Frontal cortex (tissue), 4 donors: Measurements from ENCODE around the gene MIP. TPM values are rescaled to one million over a fixed set of nuclear protein-coding genes. Genes with fewer than 3 reads are reported as not detected.
A peak's percentile ranks its signal among the peaks of the same experiment; 100 is the strongest.
"Not testable (repeated sequence)": the region's sequence is repeated elsewhere in the genome, so short reads cannot be mapped to it uniquely, and the experiment has no call there.

ENCODE experiments used
- DNase-seq, 2 donors: peaks; one replicate each; pipeline ENCODE4 v3.0.0; 2012; ENCODE audit warnings: low spot score in 2 of 2
- FAIRE-seq: peaks from 2 replicates; lab custom pipeline; 2012; peaks lifted over from hg19 to GRCh38; lab: Jason Lieb, UNC
- total RNA-seq: library from RNA; depleted of rRNA; stranded (reverse); fragments of >200 nt; gene quantifications from one replicate; pipeline ENCODE4 v1.2.3, GENCODE V29; 2014
- donor health status: control.
- donor health status: control.
- donor health status: control.

MIP gene
- total RNA-seq = 0.41 TPM

- no peak for DNase-seq
- FAIRE-seq = no peak
These were observed at the start of gene MIP for GRCh38 chr12:56454557-56454956. TSS of gene MIP (minus strand) at chr12:56454657. CDS start at chr12:56454613, 44 bp downstream.

- not testable (repeated sequence) for DNase-seq, FAIRE-seq
These were observed 45.4 kb upstream of the MIP start for GRCh38 chr12:56499879-56500278.

- not testable (repeated sequence) for FAIRE-seq, DNase-seq
These were observed 45.0 kb upstream of the MIP start for GRCh38 chr12:56499452-56499851.

- DNase-seq, FAIRE-seq: not testable (repeated sequence)
These were observed 43.9 kb upstream of the MIP start for GRCh38 chr12:56498126-56498902.

GRCh38 chr12:56496704-56497103 is 42.2 kb upstream of the MIP start:
- not testable (repeated sequence) for FAIRE-seq, DNase-seq

- not testable (repeated sequence) for DNase-seq, FAIRE-seq
These were observed 40.0 kb upstream of the MIP start for GRCh38 chr12:56494481-56494880.

GRCh38 chr12:56494106-56494415 is 39.6 kb upstream of the MIP start:
- not testable (repeated sequence) for DNase-seq, FAIRE-seq

- FAIRE-seq, DNase-seq: not testable (repeated sequence)
These were observed 39.1 kb upstream of the MIP start for GRCh38 chr12:56493409-56494105.

- no peak for FAIRE-seq
- no peak for DNase-seq
These were observed 35.9 kb upstream of the MIP start for GRCh38 chr12:56490360-56490759.

- FAIRE-seq (no peak), DNase-seq (peak; percentile 81 to 90)
These were observed 33.8 kb upstream of the MIP start, which contains the start of gene GLS2 for GRCh38 chr12:56488041-56488955. TSS of gene GLS2 (minus strand) at chr12:56488161. CDS start at chr12:56488118, 43 bp downstream.

GRCh38 chr12:56487448-56488040 is 33.1 kb upstream of the MIP start:
- FAIRE-seq (no peak), DNase-seq (peak in 1 of 2 donors; percentile 29)

GRCh38 chr12:56486694-56487093 is 32.2 kb upstream of the MIP start:
- FAIRE-seq (no peak), DNase-seq (no peak)

GRCh38 chr12:56484566-56484965 is 30.1 kb upstream of the MIP start:
- FAIRE-seq (no peak), DNase-seq (no peak)

GRCh38 chr12:56479625-56480024 is 25.2 kb upstream of the MIP start:
- FAIRE-seq = no peak
- no peak for DNase-seq

GRCh38 chr12:56477521-56478225 is 23.2 kb upstream of the MIP start:
- no peak for FAIRE-seq
- no peak for DNase-seq

- DNase-seq (no peak), FAIRE-seq (no peak)
These were observed 22.5 kb upstream of the MIP start for GRCh38 chr12:56476972-56477432.

GRCh38 chr12:56476143-56476542 is 21.7 kb upstream of the MIP start:
- FAIRE-seq (no peak), DNase-seq (no peak)

- FAIRE-seq = no peak
- no peak for DNase-seq
These were observed 19.9 kb upstream of the MIP start for GRCh38 chr12:56474389-56474788.
